ENCODE data around the gene YAF2.
"Not testable (repeated sequence)": the region's sequence is repeated elsewhere in the genome, so short reads cannot be mapped to it uniquely, and the experiment has no call there.

Gene YAF2

GRCh38 chr12:42192258-42192657 is 45.8 kb downstream of the YAF2 start:
- no peak for DNase-seq (ENCODE audit: low spot score)
- in situ Hi-C loops (cut with MboI; ENCODE audit: low pct_unique_long_range_greater_than_20kb, low sequenced_read_pairs, unreplicated experiment) = no loop called here
- TF ChIP-seq, protein P1, sequence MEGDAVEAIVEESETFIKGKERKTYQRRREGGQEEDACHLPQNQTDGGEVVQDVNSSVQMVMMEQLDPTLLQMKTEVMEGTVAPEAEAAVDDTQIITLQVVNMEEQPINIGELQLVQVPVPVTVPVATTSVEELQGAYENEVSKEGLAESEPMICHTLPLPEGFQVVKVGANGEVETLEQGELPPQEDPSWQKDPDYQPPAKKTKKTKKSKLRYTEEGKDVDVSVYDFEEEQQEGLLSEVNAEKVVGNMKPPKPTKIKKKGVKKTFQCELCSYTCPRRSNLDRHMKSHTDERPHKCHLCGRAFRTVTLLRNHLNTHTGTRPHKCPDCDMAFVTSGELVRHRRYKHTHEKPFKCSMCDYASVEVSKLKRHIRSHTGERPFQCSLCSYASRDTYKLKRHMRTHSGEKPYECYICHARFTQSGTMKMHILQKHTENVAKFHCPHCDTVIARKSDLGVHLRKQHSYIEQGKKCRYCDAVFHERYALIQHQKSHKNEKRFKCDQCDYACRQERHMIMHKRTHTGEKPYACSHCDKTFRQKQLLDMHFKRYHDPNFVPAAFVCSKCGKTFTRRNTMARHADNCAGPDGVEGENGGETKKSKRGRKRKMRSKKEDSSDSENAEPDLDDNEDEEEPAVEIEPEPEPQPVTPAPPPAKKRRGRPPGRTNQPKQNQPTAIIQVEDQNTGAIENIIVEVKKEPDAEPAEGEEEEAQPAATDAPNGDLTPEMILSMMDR (IDR thresholded peaks at IDR 0.05; ENCODE audit: extremely low read depth, insufficient read depth, missing control alignments) = no peak

DNA sequence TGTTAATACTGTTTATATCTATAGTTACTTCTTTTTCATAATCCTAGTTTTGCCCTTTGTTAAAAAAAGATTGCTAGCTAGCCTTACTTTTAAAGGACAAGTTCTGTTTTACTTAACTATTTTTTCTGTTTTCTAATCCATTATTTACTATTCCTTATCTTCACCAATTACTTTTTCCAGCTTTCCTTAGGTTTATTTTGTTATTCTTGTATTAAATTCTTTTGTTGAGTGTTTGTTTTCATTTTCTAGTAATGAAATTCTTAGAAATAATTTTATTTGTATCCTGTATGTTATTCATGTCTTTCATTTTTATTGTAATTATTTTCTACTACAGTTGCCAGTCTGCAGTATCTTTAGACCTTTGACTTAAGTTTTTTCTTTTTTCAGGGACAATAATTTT is 47.7 kb downstream of the YAF2 start:
- in situ Hi-C loops (cut with MboI; ENCODE audit: low pct_unique_long_range_greater_than_20kb, low sequenced_read_pairs, unreplicated experiment) = no loop called here
- no peak for DNase-seq (ENCODE audit: low spot score)
- TF ChIP-seq, protein P1 (IDR thresholded peaks at IDR 0.05; ENCODE audit: extremely low read depth, insufficient read depth, missing control alignments) = no peak

DNA sequence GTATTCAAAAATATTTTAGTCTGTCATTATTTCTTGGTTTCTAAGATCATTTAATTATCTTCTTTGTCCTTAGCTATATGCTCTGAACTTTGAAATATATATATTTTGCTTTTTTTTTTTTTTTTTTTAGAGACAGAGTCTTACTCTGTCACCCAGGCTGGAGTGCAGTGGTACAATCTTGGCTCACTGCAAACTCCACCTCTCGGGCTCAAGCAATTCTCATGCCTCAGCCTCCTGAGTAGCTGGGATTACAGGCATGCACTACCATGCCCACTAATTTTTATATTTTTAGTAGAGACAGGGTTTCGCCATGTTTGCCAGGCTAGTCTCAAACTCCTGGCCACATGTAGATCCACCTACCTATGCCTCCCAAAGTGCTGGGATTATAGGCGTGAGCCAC is 49.8 kb downstream of the YAF2 start:
- DNase-seq (ENCODE audit: low spot score); in situ Hi-C loops (cut with MboI; ENCODE audit: low pct_unique_long_range_greater_than_20kb, low sequenced_read_pairs, unreplicated experiment): not testable (repeated sequence)

DNA sequence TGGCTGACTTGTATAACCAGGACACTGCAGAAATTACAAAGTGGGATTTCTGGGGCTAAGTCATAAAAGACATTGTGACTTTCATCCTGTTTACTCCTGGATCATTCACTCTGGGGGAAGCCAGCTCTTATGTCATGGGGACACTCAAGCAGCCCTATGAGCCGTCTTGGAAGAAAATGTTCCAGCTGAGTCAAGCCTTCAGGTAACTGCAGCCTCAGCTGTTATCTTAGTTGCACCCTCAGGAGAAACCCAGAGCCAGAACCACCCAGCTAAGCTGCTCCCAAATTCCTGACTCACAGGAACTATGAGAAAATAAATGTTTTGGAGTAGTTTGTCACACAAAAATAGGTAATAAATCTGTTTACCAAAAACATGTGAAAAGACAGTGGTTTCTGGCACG is 50.2 kb downstream of the YAF2 start:
- DNase-seq (ENCODE audit: low spot score) = no peak
- TF ChIP-seq, protein P1 (IDR thresholded peaks at IDR 0.05; ENCODE audit: extremely low read depth, insufficient read depth, missing control alignments) = no peak
- in situ Hi-C loops (cut with MboI; ENCODE audit: low pct_unique_long_range_greater_than_20kb, low sequenced_read_pairs, unreplicated experiment) = no loop called here

DNA sequence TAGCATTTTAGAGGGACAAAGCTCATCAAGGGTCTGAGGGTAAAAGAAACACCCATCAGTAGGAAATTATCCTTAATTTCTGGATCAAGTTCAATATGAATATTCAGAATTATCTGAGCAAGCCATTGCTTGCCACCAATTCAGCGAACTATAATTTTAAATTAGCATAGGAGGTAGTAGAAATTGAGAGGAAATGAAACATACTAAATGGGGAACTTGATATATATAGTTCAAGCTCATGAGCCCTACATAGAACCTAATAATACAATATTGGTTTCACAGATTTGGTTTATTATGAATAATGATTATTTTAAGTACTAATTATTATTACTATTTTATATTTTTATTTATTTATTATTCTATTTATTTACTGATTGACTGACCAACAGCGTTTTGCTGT is 51.3 kb downstream of the YAF2 start:
- TF ChIP-seq, protein P1 (IDR thresholded peaks at IDR 0.05; ENCODE audit: extremely low read depth, insufficient read depth, missing control alignments) = no peak
- in situ Hi-C loops (cut with MboI; ENCODE audit: low pct_unique_long_range_greater_than_20kb, low sequenced_read_pairs, unreplicated experiment) = no loop called here
- DNase-seq (ENCODE audit: low spot score) = no peak

GRCh38 chr12:42182394-42182793 is 55.7 kb downstream of the YAF2 start:
- in situ Hi-C loops (cut with MboI; ENCODE audit: low pct_unique_long_range_greater_than_20kb, low sequenced_read_pairs, unreplicated experiment) = no loop called here
- TF ChIP-seq, protein P1 (IDR thresholded peaks at IDR 0.05; ENCODE audit: extremely low read depth, insufficient read depth, missing control alignments) = no peak
- no peak for DNase-seq (ENCODE audit: low spot score)

GRCh38 chr12:42180990-42181596 is 57.0 kb downstream of the YAF2 start:
- TF ChIP-seq, protein P1 (IDR thresholded peaks at IDR 0.05; ENCODE audit: extremely low read depth, insufficient read depth, missing control alignments) = no peak
- DNase-seq (ENCODE audit: low spot score) = no peak
- in situ Hi-C loops (cut with MboI; ENCODE audit: low pct_unique_long_range_greater_than_20kb, low sequenced_read_pairs, unreplicated experiment) = no loop called here

Measured in GM13977 (cell line).